Fibroblast of peridontal ligament (primary cell): ENCODE results near the gene CDK4.

Experiments used
- DNase-seq: peaks from one replicate; pipeline ENCODE4 v3.0.0-alpha.2; 2010; ENCODE audit errors: extremely low read depth

CDK4 gene

DNA sequence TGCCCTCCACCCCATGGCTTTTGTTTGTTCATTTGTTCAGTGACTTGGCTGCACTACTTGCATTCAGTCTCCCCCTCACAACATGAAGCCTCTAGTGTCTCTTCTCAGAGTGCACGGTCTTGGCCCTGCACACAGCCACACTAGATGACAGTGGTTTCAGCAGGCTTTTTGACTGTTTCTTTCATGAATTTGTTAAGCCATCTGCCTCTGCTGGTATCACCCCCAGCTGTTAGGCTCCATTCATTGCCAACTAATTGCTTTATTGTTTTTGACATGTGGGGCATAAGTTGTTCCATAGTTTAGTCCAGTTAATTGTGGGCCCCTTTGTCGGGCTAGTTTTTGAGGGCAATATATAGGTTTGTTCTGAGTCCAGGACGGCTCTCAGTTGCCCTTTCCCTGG lies 39.4 kb downstream of the CDK4 start:
- no peak for DNase-seq

DNA sequence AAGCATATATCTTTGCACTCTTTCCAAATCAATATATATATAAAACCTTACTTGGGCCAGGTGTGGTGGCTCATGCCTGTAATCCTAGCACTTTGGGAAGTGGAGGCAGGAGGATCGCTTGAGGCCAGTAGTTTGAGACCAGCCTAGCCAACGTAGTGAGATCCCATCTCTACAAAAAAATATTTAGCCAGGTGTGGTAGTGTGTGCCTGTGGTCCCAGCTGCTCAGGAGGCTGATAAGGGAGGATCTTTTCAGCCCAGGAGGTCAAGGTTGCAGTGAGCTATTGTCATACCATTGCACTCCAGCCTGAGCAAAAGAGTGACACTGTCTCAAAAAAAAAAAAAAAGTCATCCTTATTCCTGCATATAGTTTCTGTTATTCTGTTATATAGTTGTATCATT lies 43.8 kb downstream of the CDK4 start:
- DNase-seq = no peak

DNA sequence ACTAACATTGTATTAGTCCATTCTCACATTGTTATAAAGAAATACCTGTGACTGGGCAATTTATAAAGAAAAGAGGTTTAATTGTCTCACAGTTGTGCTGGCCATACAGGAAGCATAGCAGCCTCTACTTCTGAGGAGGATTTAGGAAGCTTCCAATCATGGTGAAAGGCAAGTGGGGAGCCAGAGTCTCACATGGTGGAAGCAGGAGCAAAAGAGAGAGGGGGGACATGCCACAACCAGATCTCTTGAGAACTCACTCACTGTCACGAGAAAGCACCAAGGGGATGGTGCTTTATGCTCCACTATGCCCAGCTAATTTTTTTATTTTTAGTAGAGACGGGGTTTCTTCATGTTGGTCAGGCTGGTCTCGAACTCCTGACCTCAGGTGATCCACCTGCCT lies 44.9 kb downstream of the CDK4 start:
- no peak for DNase-seq

DNA sequence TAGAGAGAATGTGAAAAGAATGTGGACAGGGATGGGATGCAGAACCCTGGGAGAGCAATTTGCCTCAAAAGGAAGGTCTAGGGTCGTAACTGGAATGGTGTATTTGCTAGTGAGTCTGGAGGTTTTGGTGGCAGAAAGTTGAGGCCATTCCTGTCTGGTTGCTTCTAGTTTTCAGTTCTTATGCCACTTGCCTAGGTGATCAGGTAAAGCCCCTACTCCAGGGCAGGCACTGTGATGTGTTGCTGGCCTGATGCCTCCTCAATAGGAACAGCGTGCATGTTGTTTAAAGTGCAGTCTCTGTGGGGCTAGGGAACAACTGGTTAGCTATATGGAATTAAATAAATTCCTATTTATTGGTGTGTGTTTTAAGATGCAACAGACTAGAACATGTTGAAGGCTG lies 51.8 kb downstream of the CDK4 start:
- DNase-seq = no peak

DNA sequence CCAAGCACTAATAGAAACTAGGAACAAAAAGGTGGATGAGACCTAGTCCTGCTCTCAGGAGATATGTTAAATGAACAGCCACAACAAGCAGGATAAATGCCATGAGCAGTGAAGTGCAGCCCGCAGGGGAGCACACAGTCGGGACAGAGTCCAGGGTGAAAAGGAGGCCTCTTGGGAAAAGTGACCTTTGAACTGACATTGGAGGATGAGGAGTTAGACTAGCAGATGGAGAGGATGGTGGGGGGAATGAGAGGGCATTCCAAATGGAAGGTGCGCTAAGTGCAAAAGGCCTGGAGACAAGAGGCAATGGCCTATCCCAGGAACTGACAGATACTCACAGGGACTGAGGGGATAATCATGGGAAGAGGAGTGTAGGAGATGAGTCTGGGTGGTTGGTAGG lies 53.7 kb downstream of the CDK4 start:
- no peak for DNase-seq
